PFSK-1 (cell line): ENCODE data around the gene NDRG3.
A peak's percentile ranks its signal among the peaks of the same experiment; 100 is the strongest.

Experiments used
- FOXP2 ChIP-seq: optimal IDR thresholded peaks from 2 replicates; pipeline ENCODE3; 2011; ENCODE audit warnings: borderline replicate concordance, control low read depth, inconsistent platforms; ENCODE audit not compliant: insufficient read depth; ENCODE audit errors: extremely low read length, extremely low read depth
- POLR2AphosphoS5 ChIP-seq: IDR thresholded peaks from 2 replicates; pipeline ENCODE4 v1.6.1; 2012; ENCODE audit warnings: low read depth, mild to moderate bottlenecking, control low read depth, low read length, moderate library complexity
- REST ChIP-seq, 2 experiments: IDR thresholded peaks; 2 replicates each; pipeline versions ENCODE4 v1.6.1 to v1.8.0; 2011 to 2012; ENCODE audit warnings: low read depth in 2 of 2, low read length in 2 of 2, control low read depth in 1 of 2, inconsistent platforms in 1 of 2, mild to moderate bottlenecking in 1 of 2, moderate library complexity in 1 of 2; ENCODE audit not compliant: insufficient read depth in 1 of 2
- SIN3A ChIP-seq: IDR thresholded peaks from 2 replicates; pipeline ENCODE4 v1.6.1; 2012; ENCODE audit warnings: mild to moderate bottlenecking, low read length, moderate library complexity, borderline replicate concordance; ENCODE audit not compliant: insufficient read depth
- TAF1 ChIP-seq: IDR thresholded peaks from 2 replicates; pipeline ENCODE4 v1.6.1; 2012; ENCODE audit warnings: low read length, control low read depth, borderline replicate concordance; ENCODE audit not compliant: insufficient read depth

- TF ChIP-seq TAF1, result no peak
- TF ChIP-seq POLR2AphosphoS5, result no peak
- TF ChIP-seq REST (IDR thresholded peaks at IDR 0.05; ENCODE audit: insufficient read depth in 1 of 2, low read depth in 2 of 2, low read length in 2 of 2), result peak; percentile 68 to 87
- TF ChIP-seq FOXP2, result no peak
- TF ChIP-seq SIN3A, result no peak
Measured at GRCh38 chr20:36786663-36787062, 40.8 kb upstream of the NDRG3 start.
